ENCODE data around the gene CT45A10. TPM values are rescaled to one million over a fixed set of nuclear protein-coding genes. Genes with fewer than 3 reads are reported as not detected.
"Not testable (repeated sequence)": the region's sequence is repeated elsewhere in the genome, so short reads cannot be mapped to it uniquely, and the experiment has no call there.

The CT45A10 gene
- total RNA-seq, 1 donor from 2014 or later = not detected

DNA sequence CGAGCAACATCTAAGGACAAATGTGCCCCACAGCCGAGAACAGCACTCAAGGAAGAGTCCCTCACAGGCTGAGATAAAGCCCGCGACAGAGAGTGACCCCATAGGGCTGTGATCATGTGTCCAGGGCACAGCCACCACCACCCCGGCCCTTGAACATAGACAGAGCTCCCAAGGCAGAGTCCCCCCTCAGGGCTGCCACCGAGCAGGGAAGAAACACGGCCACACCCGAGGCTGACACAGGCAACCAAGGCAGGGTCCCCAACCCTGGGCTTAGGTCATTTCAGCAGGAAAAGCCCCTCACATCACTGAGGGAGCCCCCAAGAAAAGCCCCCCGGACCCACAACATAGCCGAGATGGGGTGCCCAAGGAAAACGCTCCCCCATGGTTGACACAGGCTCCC is 463 bp downstream of the CT45A10 start:
- DNase-seq (ENCODE audit: low read depth) = no peak
- no peak overlapping the region for H3K4me3 ChIP-seq (ENCODE audit: low read depth, low read length)
- TF ChIP-seq, protein P1, sequence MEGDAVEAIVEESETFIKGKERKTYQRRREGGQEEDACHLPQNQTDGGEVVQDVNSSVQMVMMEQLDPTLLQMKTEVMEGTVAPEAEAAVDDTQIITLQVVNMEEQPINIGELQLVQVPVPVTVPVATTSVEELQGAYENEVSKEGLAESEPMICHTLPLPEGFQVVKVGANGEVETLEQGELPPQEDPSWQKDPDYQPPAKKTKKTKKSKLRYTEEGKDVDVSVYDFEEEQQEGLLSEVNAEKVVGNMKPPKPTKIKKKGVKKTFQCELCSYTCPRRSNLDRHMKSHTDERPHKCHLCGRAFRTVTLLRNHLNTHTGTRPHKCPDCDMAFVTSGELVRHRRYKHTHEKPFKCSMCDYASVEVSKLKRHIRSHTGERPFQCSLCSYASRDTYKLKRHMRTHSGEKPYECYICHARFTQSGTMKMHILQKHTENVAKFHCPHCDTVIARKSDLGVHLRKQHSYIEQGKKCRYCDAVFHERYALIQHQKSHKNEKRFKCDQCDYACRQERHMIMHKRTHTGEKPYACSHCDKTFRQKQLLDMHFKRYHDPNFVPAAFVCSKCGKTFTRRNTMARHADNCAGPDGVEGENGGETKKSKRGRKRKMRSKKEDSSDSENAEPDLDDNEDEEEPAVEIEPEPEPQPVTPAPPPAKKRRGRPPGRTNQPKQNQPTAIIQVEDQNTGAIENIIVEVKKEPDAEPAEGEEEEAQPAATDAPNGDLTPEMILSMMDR (conservative IDR thresholded peaks at IDR 0.05; ENCODE audit: low read depth, low read length) = no peak

GRCh38 chrX:135890087-135890585 is 3.1 kb downstream of the CT45A10 start:
- DNase-seq (ENCODE audit: low read depth) = no peak
- H3K4me3 ChIP-seq (ENCODE audit: low read depth, low read length) = no peak overlapping the region
- TF ChIP-seq, protein P1 (conservative IDR thresholded peaks at IDR 0.05; ENCODE audit: low read depth, low read length) = no peak

DNA sequence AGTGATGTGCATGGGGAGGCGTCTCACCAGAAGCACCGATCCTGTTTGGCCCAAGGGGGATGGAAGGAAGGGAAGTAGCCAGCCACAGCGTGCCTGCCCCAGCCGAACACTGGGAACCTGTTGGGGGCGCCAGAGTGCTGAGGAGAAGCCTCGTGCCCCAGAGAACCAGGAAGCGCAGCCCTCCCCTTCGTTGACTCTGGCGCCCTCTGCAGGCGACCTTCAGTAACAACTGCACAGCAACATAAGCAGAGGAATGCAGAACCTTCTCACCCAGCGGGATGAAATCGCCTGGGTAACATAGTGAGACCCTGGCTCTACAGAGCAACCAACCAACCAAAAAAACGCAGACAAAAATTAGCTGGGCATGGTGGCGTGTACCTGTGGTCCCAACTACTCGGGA is 4.3 kb downstream of the CT45A10 start:
- DNase-seq (ENCODE audit: low read depth) = not testable (repeated sequence)

DNA sequence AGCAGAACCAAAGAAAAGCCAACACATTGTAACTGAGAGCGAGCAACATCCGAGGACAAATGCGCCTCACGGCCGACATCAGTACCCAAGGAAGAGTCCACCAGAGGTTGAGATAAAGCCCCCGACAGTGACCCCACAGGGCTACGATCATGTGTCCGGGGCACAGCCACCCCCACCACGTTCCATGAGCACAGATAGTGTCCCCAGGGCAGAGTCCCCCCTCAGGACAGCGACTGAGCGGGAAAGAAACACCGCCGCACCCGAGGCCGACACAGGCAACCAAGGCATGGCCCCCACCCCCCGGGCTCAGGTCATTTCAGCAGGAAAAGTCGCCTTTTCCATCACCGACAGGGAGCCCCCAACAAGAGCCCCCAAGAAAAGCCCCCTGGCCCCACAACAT is 5.0 kb downstream of the CT45A10 start:
- H3K4me3 ChIP-seq (ENCODE audit: low read depth, low read length); DNase-seq (ENCODE audit: low read depth): not testable (repeated sequence)

More for the DNA sequence above, 4.3 kb downstream of the CT45A10 start:
- not testable (repeated sequence) for H3K4me3 ChIP-seq (ENCODE audit: low read depth, low read length)

- not testable (repeated sequence) for H3K4me3 ChIP-seq (ENCODE audit: low read depth, low read length); DNase-seq (ENCODE audit: low read depth)
Observed at GRCh38 chrX:135882741-135883140, 10.5 kb downstream of the CT45A10 start.

- DNase-seq (ENCODE audit: low read depth) = not testable (repeated sequence)
Observed at GRCh38 chrX:135871712-135872111, 21.5 kb downstream of the CT45A10 start, which contains the start of gene CT45A9. TSS of gene CT45A9 (minus strand) at chrX:135871812. CDS start at chrX:135868061, 3,751 bp downstream.

DNA sequence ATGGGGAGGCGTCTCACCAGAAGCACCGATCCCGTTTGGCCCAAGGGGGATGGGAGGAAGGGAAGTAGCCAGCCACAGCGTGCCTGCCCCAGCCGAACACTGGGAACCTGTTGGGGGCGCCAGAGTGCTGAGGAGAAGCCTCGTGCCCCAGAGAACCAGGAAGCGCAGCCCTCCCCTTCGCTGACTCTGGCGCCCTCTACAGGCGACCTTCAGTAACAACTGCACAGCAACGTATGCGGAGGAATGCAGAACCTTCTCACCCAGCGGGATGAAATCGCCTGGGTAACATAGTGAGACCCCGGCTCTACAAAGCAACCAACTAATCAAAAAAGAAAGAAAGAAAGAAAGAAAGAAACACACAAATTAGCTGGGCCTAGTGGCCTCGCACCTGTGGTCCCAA is 38.8 kb downstream of the CT45A10 start, which contains the start of gene CT45A8:
Gene CT45A8 (minus strand): TSS at position 101 of the 400 bp plus-strand sequence. CDS start 3,755 bp downstream, outside the sequence.
- DNase-seq (ENCODE audit: low read depth) = not testable (repeated sequence)

More at GRCh38 chrX:135871712-135872111, 21.5 kb downstream of the CT45A10 start, which contains the start of gene CT45A9:
- H3K4me3 ChIP-seq (ENCODE audit: low read depth, low read length) = not testable (repeated sequence)

GRCh38 chrX:135837180-135837579 is 56.1 kb downstream of the CT45A10 start, which contains the start of gene CT45A7:
TSS of gene CT45A7 (minus strand) at chrX:135837280. CDS start at chrX:135833533, 3,747 bp downstream.
- not testable (repeated sequence) for DNase-seq (ENCODE audit: low read depth); H3K4me3 ChIP-seq (ENCODE audit: low read depth, low read length)

More for the DNA sequence above, 38.8 kb downstream of the CT45A10 start, which contains the start of gene CT45A8:
- not testable (repeated sequence) for H3K4me3 ChIP-seq (ENCODE audit: low read depth, low read length)

Other genes with a start within 250 kb of the CT45A10 start
- gene CT45A1, start 179.8 kb downstream of the CT45A10 start, total RNA-seq = not detected in 2 replicates
- gene CT45A3, start 125.3 kb downstream of the CT45A10 start, total RNA-seq = not detected in 2 replicates
- not detected in 2 replicates for gene CT45A5, start 107.9 kb downstream of the CT45A10 start, total RNA-seq
- gene CT45A6, start 90.7 kb downstream of the CT45A10 start, total RNA-seq = not detected in 2 replicates
- gene CT45A2, start 73.4 kb downstream of the CT45A10 start, total RNA-seq = not detected in 2 replicates
- gene CT45A7, start 56.2 kb downstream of the CT45A10 start, total RNA-seq = not detected in 2 replicates
- not detected in 2 replicates for gene CT45A8, start 38.9 kb downstream of the CT45A10 start, total RNA-seq
- gene CT45A9, start 21.6 kb downstream of the CT45A10 start, total RNA-seq = not detected in 2 replicates
- not detected in 2 replicates for gene SAGE1, start 272 bp upstream of the CT45A10 start, total RNA-seq
- 16.5 and 20.9 TPM in 2 replicates for gene MMGT1, start 80.5 kb upstream of the CT45A10 start, total RNA-seq
- 9.1 and 9.6 TPM in 2 replicates for gene SLC9A6, start 92.0 kb upstream of the CT45A10 start, total RNA-seq

All from epithelial cell of proximal tubule (primary cell).